Right lobe of liver (tissue), 4 donors: ENCODE measurements around the gene SGCD.

Source experiments
- CTCF ChIP-seq, 4 donors: fragments of 200-600 bp in 3 of 4; fragments of 450-650 bp in 1 of 4; IDR thresholded peaks; one replicate each; pipeline versions ENCODE4 v1.5.1 to v1.8.0; 2016 to 2022; ENCODE audit warnings: antibody characterized with exemption in 4 of 4, mild to moderate bottlenecking in 2 of 4
- POLR2A ChIP-seq: fragments of 450-650 bp; IDR thresholded peaks from one replicate; pipeline ENCODE4 v1.6.1; 2017; ENCODE audit warnings: antibody characterized with exemption, mild to moderate bottlenecking
- donor health status: DM: no; HTN: no; CAD: no.
- donor health status: DM: no; HTN: no; CAD: no.
- donor health status: DM: no; HTN: yes; CAD: no.

DNA sequence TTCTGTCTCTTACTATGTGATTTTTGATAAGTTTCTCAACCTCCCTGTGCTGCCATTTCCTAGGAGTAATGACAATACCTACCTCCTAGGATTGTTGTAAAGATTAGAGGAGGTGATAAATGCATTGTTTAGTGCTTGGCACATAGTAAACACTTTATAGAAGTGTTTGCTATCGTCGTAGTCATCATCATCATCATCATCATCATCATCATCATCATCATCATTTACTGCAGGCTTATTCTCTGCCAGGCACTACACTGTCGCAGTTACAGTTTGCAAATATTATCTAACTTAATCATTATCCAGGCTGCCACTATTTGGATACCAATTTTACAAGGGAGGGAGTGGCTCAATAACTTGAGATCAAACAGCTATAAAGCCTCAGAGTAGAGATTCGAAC is 24.5 kb downstream of the SGCD start:
- TF ChIP-seq CTCF (IDR thresholded peaks at IDR 0.05), result no peak
- no peak for TF ChIP-seq POLR2A
